Measurements from ENCODE around the gene LRRC4B.

DNA sequence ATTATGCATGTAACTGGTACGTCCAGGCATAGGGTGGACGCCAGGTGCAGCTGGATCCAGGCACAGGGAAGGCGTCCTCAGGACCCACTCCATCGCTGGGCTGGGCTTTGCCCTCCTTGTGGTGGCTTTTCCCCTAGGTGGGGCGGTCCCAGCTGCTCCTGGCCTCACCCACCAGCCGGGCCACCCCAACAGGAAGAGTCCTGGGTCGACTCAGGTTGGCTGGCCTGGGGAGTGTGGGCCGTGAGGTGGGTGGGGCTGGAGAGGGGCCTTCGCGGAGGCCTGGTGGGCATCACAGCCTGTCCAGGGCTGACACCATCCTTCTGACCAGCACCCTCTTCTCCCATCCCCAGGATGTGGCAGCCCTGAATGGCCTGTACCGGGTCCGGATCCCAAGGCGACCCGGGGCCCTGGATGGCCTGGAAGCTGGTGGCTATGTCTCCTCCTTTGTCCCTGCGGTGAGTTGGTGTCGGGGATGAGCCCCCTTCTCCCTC, 88.4 kb downstream of the LRRC4B start:
- TF ChIP-seq, protein P1, sequence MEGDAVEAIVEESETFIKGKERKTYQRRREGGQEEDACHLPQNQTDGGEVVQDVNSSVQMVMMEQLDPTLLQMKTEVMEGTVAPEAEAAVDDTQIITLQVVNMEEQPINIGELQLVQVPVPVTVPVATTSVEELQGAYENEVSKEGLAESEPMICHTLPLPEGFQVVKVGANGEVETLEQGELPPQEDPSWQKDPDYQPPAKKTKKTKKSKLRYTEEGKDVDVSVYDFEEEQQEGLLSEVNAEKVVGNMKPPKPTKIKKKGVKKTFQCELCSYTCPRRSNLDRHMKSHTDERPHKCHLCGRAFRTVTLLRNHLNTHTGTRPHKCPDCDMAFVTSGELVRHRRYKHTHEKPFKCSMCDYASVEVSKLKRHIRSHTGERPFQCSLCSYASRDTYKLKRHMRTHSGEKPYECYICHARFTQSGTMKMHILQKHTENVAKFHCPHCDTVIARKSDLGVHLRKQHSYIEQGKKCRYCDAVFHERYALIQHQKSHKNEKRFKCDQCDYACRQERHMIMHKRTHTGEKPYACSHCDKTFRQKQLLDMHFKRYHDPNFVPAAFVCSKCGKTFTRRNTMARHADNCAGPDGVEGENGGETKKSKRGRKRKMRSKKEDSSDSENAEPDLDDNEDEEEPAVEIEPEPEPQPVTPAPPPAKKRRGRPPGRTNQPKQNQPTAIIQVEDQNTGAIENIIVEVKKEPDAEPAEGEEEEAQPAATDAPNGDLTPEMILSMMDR (IDR thresholded peaks at IDR 0.05) = no peak
- no peak for TF ChIP-seq POLR2A (IDR thresholded peaks at IDR 0.05)

Measured in heart left ventricle (tissue), 13 donors.